Hepatocyte (in vitro differentiated cells): ENCODE measurements around the gene CROCC2. TPM values are rescaled to one million over a fixed set of nuclear protein-coding genes. Genes with fewer than 3 reads are reported as not detected.
"Not testable (repeated sequence)": the region's sequence is repeated elsewhere in the genome, so short reads cannot be mapped to it uniquely, and the experiment has no call there.

Experiments
- DNase-seq: peaks from one replicate; pipeline ENCODE4 v3.0.0-alpha.2; 2016; ENCODE audit warnings: low spot score
- H2AFZ ChIP-seq: fragments of 200-600 bp; sonication (generic); 2 replicates; pipeline ENCODE4 v1.6.0; 2016; ENCODE audit warnings: antibody characterized with exemption, mild to moderate bottlenecking
- H3K27ac ChIP-seq: fragments of 200-600 bp; sonication (generic); 2 replicates; pipeline ENCODE4 v1.5.1; 2016; ENCODE audit warnings: mild to moderate bottlenecking
- H3K27me3 ChIP-seq: fragments of 200-600 bp; sonication (generic); 2 replicates; pipeline ENCODE4 v1.6.1; 2016
- H3K36me3 ChIP-seq: fragments of 200-600 bp; sonication (generic); replicated peaks from 2 replicates; pipeline ENCODE4 v1.5.1; 2016; ENCODE audit warnings: low read depth; ENCODE audit not compliant: insufficient read depth
- H3K4me1 ChIP-seq: fragments of 200-600 bp; sonication (generic); 2 replicates; pipeline ENCODE4 v1.5.1; 2016; ENCODE audit warnings: mild to moderate bottlenecking, moderate library complexity; ENCODE audit not compliant: insufficient read depth
- H3K4me2 ChIP-seq: fragments of 200-600 bp; sonication (generic); 2 replicates; pipeline ENCODE4 v1.6.0; 2016
- H3K4me3 ChIP-seq: fragments of 200-600 bp; sonication (generic); 2 replicates; pipeline ENCODE4 v1.5.1; 2016; ENCODE audit warnings: mild to moderate bottlenecking
- H3K79me2 ChIP-seq: fragments of 200-600 bp; sonication (generic); 2 replicates; pipeline ENCODE4 v1.6.0; 2017; ENCODE audit warnings: mild to moderate bottlenecking
- H3K9me2 ChIP-seq: fragments of 200-600 bp; sonication (generic); replicated peaks from 2 replicates; pipeline ENCODE4 v1.6.0; 2017; ENCODE audit warnings: mild to moderate bottlenecking; ENCODE audit not compliant: insufficient read depth
- H3K9me3 ChIP-seq: fragments of 200-600 bp; sonication (generic); 2 replicates; pipeline ENCODE4 v1.5.1; 2016; ENCODE audit warnings: low read depth, mild to moderate bottlenecking
- H4K20me1 ChIP-seq: fragments of 200-600 bp; sonication (generic); 2 replicates; pipeline ENCODE4 v1.6.0; 2016; ENCODE audit warnings: mild to moderate bottlenecking; ENCODE audit not compliant: insufficient read depth, poor library complexity, severe bottlenecking
- CTCF ChIP-seq: fragments of 200-600 bp; sonication (generic); IDR thresholded peaks from 2 replicates; pipeline ENCODE4 v1.5.1; 2016; ENCODE audit warnings: antibody characterized with exemption, mild to moderate bottlenecking; ENCODE audit not compliant: poor library complexity
- EZH2 ChIP-seq: fragments of 200-600 bp; sonication (generic); IDR thresholded peaks from 2 replicates; pipeline ENCODE4 v1.6.1; 2016; ENCODE audit warnings: antibody characterized with exemption, mild to moderate bottlenecking, borderline replicate concordance
- EZH2phosphoT487 ChIP-seq: fragments of 200-600 bp; sonication (generic); IDR thresholded peaks from one replicate; pipeline ENCODE4 v1.6.1; 2018; ENCODE audit warnings: antibody characterized with exemption, mild to moderate bottlenecking, low read depth, moderate library complexity; ENCODE audit not compliant: unreplicated experiment, severe bottlenecking
- WGBS: methylation state at CpG from one replicate; pipeline ENCODE4 v1.1.6; 2016; ENCODE audit warnings: low lambda C conversion rate; ENCODE audit errors: missing lambda C conversion rate; 5-methylcytosine and 5-hydroxymethylcytosine counted together
- polyA plus RNA-seq: library from polyadenylated mRNA; unstranded; fragments of >200 nt; fragmentation: Nextera tagmentation; extraction: Ambion mirVana; gene quantifications from 2 replicates; pipeline ENCODE4 v1.2.1, GENCODE V29; 2016
- total RNA-seq: library from RNA; depleted of rRNA; stranded (reverse); fragments of >200 nt; gene quantifications from 2 replicates; pipeline ENCODE4 v1.2.3, GENCODE V29; 2014

The CROCC2 gene
- total and polyA plus RNA-seq, 2 experiments from 2014 or later = 0.04 to 0.10 TPM

DNA sequence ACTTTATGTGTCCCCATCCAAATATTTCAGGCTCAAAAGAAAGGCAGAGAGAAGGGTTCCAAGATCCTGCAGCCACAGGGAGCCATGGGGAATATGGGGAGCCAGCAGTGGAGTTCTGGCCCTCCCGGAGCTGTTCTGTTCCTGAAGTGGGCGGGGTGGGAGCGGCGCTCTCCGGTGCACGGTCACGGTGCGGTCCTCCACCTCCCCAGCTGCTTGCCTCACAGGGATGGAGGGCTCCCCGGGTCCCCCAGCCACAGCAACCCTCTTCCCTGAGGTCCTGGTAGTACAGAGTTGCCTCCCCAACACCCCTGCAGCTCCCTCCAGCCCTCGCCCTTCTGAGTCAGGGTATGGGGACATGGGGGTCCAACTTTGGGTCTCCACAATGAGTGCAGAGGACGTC, 66.1 kb downstream of the CROCC2 start:
- Histone ChIP-seq H3K4me2 (no peak overlapping the region), H3K27ac (peak overlapping the region; percentile 51), H3K27me3 (no peaks in the 10 kb centered on the region), H3K36me3 (no peaks in the 10 kb centered on the region), H3K4me1 (peaks cover 6% of the 10 kb centered on the region), H3K9me3 (no peaks in the 10 kb centered on the region), H4K20me1 (no peaks in the 10 kb centered on the region), H3K9me2 (no peaks in the 10 kb centered on the region), H2AFZ (no peak overlapping the region), H3K4me3 (no peak overlapping the region), H3K79me2 (no peaks in the 10 kb centered on the region)
- DNase-seq = no peak
- 85% methylated on average over 11 of the region's 11 CpGs for WGBS
- TF ChIP-seq EZH2phosphoT487 (no peak), EZH2 (no peak), CTCF (no peak)

DNA sequence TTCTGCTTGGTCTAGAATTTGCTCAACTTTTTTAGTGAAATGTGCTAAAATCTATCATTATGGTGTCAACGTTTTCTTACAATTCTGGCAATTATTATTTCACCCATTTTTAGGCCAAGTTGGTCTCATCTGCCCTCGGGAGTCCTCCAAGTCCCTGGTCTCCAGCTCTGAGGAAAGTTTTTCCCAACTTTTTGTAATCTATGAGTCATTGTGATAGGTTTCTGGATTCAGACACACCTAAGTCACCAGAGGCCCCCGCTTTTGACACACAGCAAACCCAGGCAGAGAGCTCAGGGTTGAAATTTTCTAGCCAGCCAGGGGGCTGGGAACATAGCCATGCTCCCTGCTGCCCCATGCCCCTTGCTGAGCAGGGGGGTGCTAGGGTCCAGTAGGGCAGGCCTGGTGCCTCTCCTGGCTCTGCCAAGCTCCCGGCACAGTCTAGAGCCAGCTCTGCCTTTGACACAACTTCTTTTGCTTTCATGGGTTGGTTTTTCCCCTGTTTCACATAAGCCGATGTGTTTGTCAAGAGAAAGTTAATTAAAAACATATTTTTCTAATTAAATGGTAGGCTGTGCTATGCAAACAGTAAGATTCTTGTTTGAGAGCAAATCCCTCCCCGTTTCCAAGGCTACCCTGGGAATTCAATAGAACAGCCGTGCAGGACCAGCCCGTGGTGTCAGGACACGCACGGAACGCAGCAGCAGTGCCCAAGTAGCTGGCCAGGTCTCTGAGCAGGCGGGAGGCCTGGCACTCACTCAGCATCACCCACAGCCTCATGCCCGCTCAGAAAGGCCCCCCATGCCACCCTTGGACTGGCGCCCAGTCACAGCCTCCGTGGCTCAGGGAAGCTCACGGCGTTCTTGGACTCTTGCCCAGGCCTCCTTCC, 66.7 kb downstream of the CROCC2 start:
- peak overlapping the region; percentile 51 for H3K27ac ChIP-seq
- no peaks in the 10 kb centered on the region for H4K20me1 ChIP-seq
- H3K9me2 ChIP-seq = no peaks in the 10 kb centered on the region
- H3K36me3 ChIP-seq = no peaks in the 10 kb centered on the region
- H3K9me3 ChIP-seq = no peaks in the 10 kb centered on the region
- H3K4me3 ChIP-seq = no peak overlapping the region
- DNase-seq = no peak
- H2AFZ ChIP-seq = no peak overlapping the region
- no peaks in the 10 kb centered on the region for H3K79me2 ChIP-seq
- TF ChIP-seq EZH2phosphoT487 (no peak), CTCF (no peak), EZH2 (no peak)
- H3K27me3 ChIP-seq = no peaks in the 10 kb centered on the region
- no peak overlapping the region for H3K4me2 ChIP-seq
- WGBS = 51% methylated on average over 17 of the region's 17 CpGs
- H3K4me1 ChIP-seq = peaks cover 6% of the 10 kb centered on the region

DNA sequence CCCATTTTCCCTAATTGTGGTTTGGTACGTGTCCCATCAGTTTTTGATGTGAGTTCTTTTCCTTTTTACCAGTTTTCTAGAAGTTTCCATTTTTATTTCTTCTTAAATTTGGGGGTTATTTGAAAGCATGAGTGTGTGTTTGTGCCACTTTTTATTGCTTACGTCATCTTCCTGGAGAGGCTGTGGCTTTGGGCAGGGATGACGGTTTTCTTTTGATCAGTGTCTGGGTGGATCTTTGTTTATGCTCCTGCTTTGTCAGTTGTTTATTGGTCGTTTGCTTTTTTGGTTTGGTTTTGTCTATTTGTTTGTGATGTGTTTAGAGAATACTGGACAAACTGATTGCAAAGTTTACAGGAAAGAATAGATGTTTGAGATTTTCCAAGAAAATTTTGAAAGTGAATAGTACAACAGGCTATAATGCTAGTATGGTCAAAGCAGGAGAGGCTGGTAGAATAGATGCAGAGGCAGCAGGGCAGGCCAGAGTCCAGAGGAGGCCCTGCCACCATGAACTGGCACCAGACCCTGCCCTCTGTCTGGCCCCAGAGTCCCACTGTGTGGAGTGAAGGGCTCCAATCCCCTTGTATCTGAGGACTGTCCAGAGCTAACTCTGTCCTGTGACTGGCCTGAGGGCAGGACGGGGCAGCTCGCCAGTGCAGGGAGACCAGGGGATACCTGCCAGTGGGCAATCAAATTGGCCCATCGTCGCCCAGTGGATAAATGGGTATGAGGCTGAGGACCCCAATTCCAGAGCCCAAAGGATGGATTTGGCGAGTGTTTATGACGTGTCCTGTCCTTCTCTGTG, 68.8 kb downstream of the CROCC2 start:
- H3K9me3 ChIP-seq = no peaks in the 10 kb centered on the region
- 71% methylated on average over 10 of the region's 10 CpGs for WGBS
- H3K4me3 ChIP-seq = no peak overlapping the region
- no peak for DNase-seq
- H3K4me2 ChIP-seq = no peak overlapping the region
- H3K79me2 ChIP-seq = no peaks in the 10 kb centered on the region
- no peaks in the 10 kb centered on the region for H3K36me3 ChIP-seq
- H3K27me3 ChIP-seq = no peaks in the 10 kb centered on the region
- H3K27ac ChIP-seq = peak overlapping the region; percentile 75
- H3K4me1 ChIP-seq = peaks cover 6% of the 10 kb centered on the region
- H3K9me2 ChIP-seq = no peaks in the 10 kb centered on the region
- no peak for TF ChIP-seq CTCF
- TF ChIP-seq EZH2 = no peak
- TF ChIP-seq EZH2phosphoT487 = no peak
- H2AFZ ChIP-seq = no peak overlapping the region
- no peaks in the 10 kb centered on the region for H4K20me1 ChIP-seq

GRCh38 chr2:240975903-240976302, 69.8 kb downstream of the CROCC2 start:
- not testable (repeated sequence) for H3K27me3 ChIP-seq, H3K4me1 ChIP-seq, H3K36me3 ChIP-seq, H2AFZ ChIP-seq, DNase-seq, H4K20me1 ChIP-seq, H3K27ac ChIP-seq, H3K9me2 ChIP-seq, H3K79me2 ChIP-seq, H3K9me3 ChIP-seq, H3K4me2 ChIP-seq, H3K4me3 ChIP-seq
- WGBS = 87% methylated on average over 4 of the region's 4 CpGs
